Esophagus muscularis mucosa (tissue), 4 donors: ENCODE data around the gene NXPE3. TPM values are rescaled to one million over a fixed set of nuclear protein-coding genes. Genes with fewer than 3 reads are reported as not detected.

ENCODE experiments used
- DNase-seq: peaks from one replicate; pipeline ENCODE4 v3.0.0-alpha.2; 2017; ENCODE audit errors: extremely low spot score
- H3K27ac ChIP-seq, 4 donors: fragments of 200-600 bp; sonication (generic); replicated peaks in 1 of 4; 1 replicate in 3 of 4; 2 replicates in 1 of 4; pipeline ENCODE4 v1.5.1; 2016 to 2019; ENCODE audit warnings: mild to moderate bottlenecking in 1 of 4
- H3K27me3 ChIP-seq, 4 donors: fragments of 200-600 bp; sonication (generic); one replicate each; pipeline versions ENCODE4 v1.5.1 to v1.6.0; 2016 to 2019
- H3K36me3 ChIP-seq, 4 donors: fragments of 200-600 bp; sonication (generic); one replicate each; pipeline ENCODE4 v1.5.1; 2016 to 2019
- H3K4me1 ChIP-seq, 4 donors: fragments of 200-600 bp; sonication (generic); one replicate each; pipeline ENCODE4 v1.5.1; 2016 to 2019
- H3K4me3 ChIP-seq, 4 donors: fragments of 200-600 bp; sonication (generic); 1 replicate in 2 of 4; 2 replicates in 2 of 4; pipeline ENCODE4 v1.5.1; 2016 to 2019; ENCODE audit warnings: mild to moderate bottlenecking in 4 of 4, moderate library complexity in 1 of 4
- H3K9me3 ChIP-seq, 4 donors: fragments of 200-600 bp; sonication (generic); 1 replicate in 3 of 4; 2 replicates in 1 of 4; pipeline ENCODE4 v1.5.1; 2016 to 2019
- CTCF ChIP-seq, 3 experiments: fragments of 200-600 bp in 2 of 3; fragments of 450-650 bp in 1 of 3; sonication (generic) in 2 of 3; IDR thresholded peaks; one replicate each; pipeline ENCODE4 v1.5.1; 2017 to 2019; ENCODE audit warnings: antibody characterized with exemption in 3 of 3, mild to moderate bottlenecking in 2 of 3, moderate library complexity in 1 of 3
- EP300 ChIP-seq: sonication (generic); formaldehyde crosslinking; IDR thresholded peaks from one replicate; pipeline ENCODE4 v1.6.1; 2017; ENCODE audit warnings: antibody characterized with exemption
- POLR2A ChIP-seq: fragments of 450-650 bp; IDR thresholded peaks from one replicate; pipeline ENCODE4 v1.6.1; 2017; ENCODE audit warnings: antibody characterized with exemption, moderate library complexity, mild to moderate bottlenecking, low read depth
- POLR2AphosphoS5 ChIP-seq, 2 donors: sonication (generic); formaldehyde crosslinking; IDR thresholded peaks; one replicate each; pipeline ENCODE4 v1.6.1; 2017; ENCODE audit warnings: antibody characterized with exemption in 2 of 2
- WGBS: methylation state at CpG from one replicate; pipeline ENCODE4 v1.1.5; 2018; 5-methylcytosine and 5-hydroxymethylcytosine counted together
- intact Hi-C: fragments of 100-400 bp; cut with DNase I; formaldehyde crosslinking; loops from one replicate; pipeline ENCODE4 v1.15.1; 2023
- total RNA-seq, 4 donors: library from RNA; depleted of rRNA; stranded (reverse); fragments of >200 nt; gene quantifications; one replicate each; pipeline versions ENCODE4 v1.1.0 to v1.2.1, GENCODE V29; 2016

NXPE3 gene
- total RNA-seq, 4 donors from 2014 or later = 12.4 to 19.5 (median 17.8) TPM

DNA sequence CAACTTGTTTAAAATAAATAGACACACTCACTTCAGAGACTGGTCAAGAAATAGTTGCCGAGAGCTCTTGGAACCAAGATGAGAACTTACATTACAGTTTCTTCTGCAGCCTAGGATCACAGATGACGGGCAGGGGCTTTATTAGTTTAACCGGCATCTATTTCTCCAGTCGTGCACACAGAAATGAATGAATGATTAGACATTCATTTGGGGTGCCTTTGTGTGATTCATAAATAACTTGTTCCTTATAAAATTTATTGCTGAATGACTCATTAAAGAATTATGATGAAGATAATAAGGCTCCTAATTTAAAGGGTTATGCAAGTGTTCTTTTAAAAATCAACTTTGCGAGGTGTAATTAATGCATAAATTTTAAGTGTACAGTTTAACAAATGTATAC, 91.1 kb downstream of the NXPE3 start:
- Histone ChIP-seq H3K9me3 (no peaks in the 10 kb centered on the region), H3K4me1 (peaks cover 10 to 14% (median 12%) of the 10 kb centered on the region in 4 donors), H3K27me3 (no peaks in the 10 kb centered on the region), H3K4me3 (no peak overlapping the region), H3K27ac (no peak overlapping the region), H3K36me3 (no peaks in the 10 kb centered on the region)
- 96% methylated on average over 5 of the region's 5 CpGs for WGBS
- intact Hi-C loops = no loop called here
- DNase-seq = no peak
- TF ChIP-seq CTCF (IDR thresholded peaks at IDR 0.05) = no peak
- no peak for TF ChIP-seq POLR2AphosphoS5 (IDR thresholded peaks at IDR 0.05)
- no peak for TF ChIP-seq POLR2A
- TF ChIP-seq EP300 = no peak

DNA sequence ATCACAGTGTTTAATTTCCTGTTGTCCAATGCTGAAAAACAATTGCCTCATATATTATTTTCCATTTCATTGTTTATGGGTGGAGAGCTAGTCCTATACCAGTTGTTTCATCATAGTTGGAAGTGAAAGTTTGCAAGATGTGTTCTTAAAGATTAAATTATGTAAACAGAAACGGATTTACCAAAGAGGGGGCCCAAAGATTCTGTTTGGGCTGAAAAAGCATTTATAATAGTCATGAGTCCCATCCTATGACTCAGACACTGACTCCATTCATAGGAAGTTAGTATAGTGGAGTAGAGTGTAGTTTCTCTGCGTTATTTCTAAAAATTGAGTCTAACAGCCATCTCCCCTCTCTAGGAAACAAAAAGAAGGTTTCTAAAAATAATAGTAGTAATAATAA, 94.6 kb downstream of the NXPE3 start:
- Histone ChIP-seq H3K4me3 (no peak overlapping the region), H3K27ac (no peak overlapping the region), H3K27me3 (no peaks in the 10 kb centered on the region), H3K9me3 (no peaks in the 10 kb centered on the region), H3K4me1 (peaks cover 0 to under 1% (median 0%) of the 10 kb centered on the region in 4 donors), H3K36me3 (no peaks in the 10 kb centered on the region)
- TF ChIP-seq POLR2A (no peak), CTCF (IDR thresholded peaks at IDR 0.05) (no peak)
- DNase-seq = no peak
- intact Hi-C loops = no loop called here
- WGBS = 62% methylated on average over 2 of the region's 2 CpGs

GRCh38 chr3:101876142-101876541, 97.1 kb downstream of the NXPE3 start:
- no peak for DNase-seq
- no peak for TF ChIP-seq CTCF (IDR thresholded peaks at IDR 0.05)
- no peak for TF ChIP-seq EP300
- no peak for TF ChIP-seq POLR2A
- TF ChIP-seq POLR2AphosphoS5 (IDR thresholded peaks at IDR 0.05) = no peak
- intact Hi-C loops = no loop called here
- 75% methylated on average over 8 of the region's 8 CpGs for WGBS
- Histone ChIP-seq H3K4me1 (no peaks in the 10 kb centered on the region), H3K4me3 (no peak overlapping the region), H3K36me3 (no peaks in the 10 kb centered on the region), H3K9me3 (no peaks in the 10 kb centered on the region), H3K27ac (no peak overlapping the region), H3K27me3 (no peaks in the 10 kb centered on the region)

Other genes starting within 250 kb of the NXPE3 start
- gene TRMT10C, start 217.3 kb upstream of the NXPE3 start, total RNA-seq = 10 to 100 TPM; 14.4 to 21.7 (median 17.3) TPM
- gene PCNP, start 205.0 kb upstream of the NXPE3 start, total RNA-seq = 100 to 1,000 TPM; 105 to 186 (median 124) TPM
- 10 to 100 TPM; 15.3 to 20.8 (median 16.9) TPM for gene ZBTB11, start 102.1 kb upstream of the NXPE3 start, total RNA-seq
- gene RPL24, start 92.5 kb upstream of the NXPE3 start, total RNA-seq = 1,000 to 10,000 TPM; 1,560 to 1,805 (median 1,727) TPM
- 10 to 100 TPM in 1 of 4 donors, 1 to 10 TPM in 3; 7.2 to 10.4 (median 8.0) TPM for gene CEP97, start 54.6 kb upstream of the NXPE3 start, total RNA-seq
- 100 to 1,000 TPM in 1 of 4 donors, 10 to 100 TPM in 3; 49.8 to 103 (median 95.4) TPM for gene NFKBIZ, start 70.3 kb downstream of the NXPE3 start, total RNA-seq